EH (cell line): ENCODE measurements around the gene CHST15.

Experiments
- DNase-seq: peaks from one replicate; pipeline ENCODE4 v3.0.0-alpha.2; 2015; ENCODE audit warnings: low read depth

CHST15 gene

DNA sequence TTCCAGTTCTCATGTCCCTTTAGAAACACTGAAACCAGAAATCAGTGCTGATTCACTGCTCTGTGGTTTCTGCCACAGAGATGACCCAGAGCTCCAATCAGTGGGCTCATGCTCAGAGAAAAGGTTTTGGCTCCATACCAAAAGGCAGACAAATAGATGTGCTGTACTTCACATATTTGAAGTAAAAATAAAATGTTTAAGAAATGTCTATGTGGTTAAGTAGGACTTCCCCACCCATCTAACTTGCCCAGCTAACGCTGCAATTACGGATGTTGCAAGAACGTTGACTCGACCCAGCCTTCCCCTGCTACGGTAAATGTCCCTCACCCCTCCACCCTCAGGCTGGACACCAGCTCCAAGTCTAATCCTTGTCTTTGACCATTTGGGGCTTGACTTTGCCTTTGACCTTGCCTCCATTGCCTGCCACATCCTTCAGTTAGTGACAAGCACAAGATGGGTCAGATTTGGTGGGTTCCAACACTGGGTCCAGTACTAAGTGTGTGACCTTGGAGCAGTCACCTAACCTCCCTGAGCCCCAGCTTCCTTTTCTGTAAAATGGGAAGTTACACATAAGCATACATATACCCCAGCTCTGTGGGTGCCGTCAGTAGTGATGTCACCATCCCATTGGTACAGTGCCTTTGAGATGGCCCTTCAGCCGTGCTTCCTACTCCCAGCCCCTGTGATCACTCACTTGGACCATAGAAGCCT, 95.8 kb downstream of the CHST15 start:
- peak; percentile 98 for DNase-seq

DNA sequence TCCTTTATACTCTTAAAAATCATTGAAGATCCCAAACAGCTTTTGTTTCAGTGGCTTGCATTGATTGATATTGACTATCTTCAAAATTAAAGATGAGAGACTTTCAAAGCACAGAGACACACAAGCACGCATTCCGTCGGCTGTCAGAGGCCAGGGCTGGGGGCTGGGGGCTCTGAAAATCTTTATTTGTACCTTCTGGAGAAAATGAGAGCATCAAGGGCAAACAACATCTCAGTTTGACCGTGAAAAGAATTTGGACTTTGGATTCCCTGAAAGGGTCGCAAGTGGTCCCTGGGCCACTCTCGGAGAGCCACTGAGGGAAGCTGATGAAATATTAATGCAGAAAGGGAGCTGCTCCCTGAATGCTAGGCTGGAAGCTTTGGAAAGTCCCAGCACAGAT, 96.4 kb downstream of the CHST15 start:
- no peak for DNase-seq

DNA sequence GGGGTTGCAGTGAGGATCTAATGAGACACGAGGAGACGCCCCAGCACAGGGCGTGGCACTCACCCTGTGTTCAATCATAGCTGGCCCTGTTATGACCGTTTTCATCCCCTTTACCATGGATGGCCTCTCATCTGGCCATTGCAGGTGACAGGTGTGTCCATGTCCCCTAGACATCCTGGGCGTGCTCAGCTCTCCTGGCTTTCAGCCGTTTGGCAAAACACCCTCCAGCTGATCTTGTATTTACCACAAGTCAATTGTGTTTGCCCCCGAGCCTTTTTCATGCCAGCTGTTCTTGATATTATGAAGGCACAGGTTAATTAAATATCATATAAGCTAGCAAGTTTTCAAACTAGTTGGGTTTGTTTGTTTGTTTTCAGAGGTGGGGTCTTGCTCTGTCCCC, 97.1 kb downstream of the CHST15 start:
- no peak for DNase-seq

DNA sequence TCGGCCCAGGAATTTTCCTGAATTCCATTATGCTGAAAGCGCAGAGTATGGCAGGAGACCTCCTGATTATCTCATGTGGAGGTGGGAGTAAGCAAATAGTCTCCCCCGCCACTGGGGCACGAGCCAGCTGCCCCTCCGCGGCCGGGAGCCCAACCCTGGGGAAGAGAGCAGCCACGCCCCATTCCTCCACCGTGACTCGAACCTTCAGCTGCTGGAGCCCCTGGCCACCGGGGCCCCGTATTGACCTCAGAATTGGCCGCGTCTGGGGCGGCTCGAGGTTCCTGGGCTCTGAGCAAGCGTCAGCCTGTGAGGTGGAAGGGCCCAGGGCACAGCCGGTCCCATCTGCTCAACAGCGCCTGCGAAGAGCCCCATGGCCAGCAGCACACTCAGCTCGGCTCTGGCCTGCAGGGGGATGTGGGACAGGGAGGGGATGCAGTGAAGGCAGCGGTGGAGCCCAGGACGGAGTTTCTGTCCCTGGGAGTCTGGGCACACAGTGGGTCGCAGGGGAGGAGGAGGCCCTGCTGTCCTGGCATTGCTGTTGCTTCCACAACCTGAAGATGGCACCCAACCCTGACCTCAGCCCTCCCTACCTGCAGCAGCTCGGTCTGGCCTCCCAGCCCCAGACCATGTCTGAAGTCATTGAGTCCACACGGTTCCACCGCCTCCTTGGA, 97.8 kb downstream of the CHST15 start:
- DNase-seq = peak; percentile 85

DNA sequence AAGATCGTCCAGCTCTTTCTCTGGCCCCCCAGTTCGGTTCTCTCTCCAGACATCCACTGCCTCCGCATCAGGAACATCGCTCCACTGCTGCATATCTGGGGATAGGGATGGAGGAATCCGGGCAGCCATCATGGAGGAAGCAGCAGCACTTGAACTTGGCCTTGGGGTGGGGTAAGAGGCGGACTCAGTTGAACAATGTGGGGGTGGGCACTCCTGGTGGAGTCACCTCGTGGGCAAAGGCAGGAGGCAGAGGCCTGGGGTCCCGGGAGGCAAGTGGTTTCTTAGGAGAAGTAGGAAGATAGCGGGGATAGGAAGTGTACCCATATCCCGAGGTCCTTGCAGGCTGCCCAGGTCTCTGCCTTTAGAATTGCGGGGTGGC, 98.3 kb downstream of the CHST15 start:
- DNase-seq = no peak

DNA sequence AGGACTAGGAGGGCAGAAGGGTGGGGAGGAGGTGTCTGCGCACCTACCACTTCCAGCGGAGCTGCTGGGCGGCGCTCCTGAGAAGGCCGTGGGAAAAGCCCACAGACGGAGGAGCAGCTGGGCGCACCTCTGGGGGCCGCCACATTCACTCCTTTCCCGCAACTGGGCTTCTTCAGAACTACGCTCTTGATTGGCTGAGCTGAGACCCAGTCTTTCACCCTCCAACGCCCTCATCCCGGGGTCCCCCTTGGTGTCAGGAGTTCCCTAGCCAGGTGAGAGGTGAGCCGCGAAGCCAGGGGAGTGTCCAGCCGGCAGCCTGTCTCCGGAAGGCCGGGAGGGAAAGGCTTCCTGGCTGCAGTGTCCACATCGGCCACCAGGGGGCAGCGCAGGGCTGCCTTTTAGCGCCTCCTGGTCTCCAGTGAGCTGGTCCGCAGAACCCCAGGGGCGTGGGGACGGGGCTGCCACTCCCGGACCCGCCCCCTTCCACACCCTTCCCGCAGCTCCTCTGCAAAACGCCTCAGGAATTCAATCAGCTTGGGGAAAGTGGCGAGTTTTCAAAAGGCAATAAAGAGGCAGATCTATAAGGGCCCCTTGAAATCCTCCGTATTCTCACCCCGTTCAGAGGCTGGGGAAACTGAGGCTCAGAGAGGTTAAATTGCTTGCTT, 98.8 kb downstream of the CHST15 start:
- DNase-seq = peak; percentile 86

DNA sequence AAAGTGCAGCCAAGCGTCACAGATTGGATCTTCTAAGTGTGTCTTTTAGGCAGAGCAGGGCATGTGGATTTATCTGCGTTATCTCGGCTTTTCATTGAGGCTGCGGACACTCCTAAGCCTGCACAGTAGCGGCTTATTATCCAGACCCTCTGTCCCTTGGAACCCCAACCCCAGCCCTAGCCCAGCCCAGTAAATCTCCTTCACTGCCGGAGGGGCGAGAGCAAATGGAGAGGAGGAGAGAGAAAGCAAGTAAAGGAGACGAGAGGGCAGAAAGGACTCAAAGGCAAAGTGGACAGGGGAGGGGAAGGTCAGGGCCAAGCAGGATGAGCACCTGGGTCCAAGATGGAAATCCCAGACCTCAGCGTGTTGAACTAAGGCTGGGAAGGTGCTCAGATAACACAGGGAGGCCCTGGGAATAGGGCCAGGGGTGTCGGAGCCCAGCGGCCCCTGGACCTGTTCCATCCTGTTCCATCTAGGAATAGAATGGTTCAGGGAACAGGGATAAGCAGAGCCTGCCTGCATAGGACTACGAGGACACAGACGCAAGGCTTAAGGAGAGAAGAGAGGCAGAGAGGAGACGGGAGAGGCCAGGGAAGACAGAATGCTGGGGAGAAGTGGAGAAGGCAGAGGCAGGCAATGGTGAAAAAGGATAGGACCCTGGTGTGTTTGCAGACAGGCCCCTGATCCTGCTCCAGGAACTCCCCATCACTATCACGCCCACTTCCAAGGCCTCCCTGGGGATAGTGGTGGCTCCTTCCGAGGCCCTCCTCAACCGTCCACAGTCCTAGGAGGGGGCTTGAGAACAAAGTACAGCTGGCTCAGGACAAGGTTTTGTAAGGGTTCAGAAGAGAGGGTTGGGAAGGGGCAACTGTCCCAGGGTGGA, 99.6 kb downstream of the CHST15 start:
- DNase-seq = no peak

DNA sequence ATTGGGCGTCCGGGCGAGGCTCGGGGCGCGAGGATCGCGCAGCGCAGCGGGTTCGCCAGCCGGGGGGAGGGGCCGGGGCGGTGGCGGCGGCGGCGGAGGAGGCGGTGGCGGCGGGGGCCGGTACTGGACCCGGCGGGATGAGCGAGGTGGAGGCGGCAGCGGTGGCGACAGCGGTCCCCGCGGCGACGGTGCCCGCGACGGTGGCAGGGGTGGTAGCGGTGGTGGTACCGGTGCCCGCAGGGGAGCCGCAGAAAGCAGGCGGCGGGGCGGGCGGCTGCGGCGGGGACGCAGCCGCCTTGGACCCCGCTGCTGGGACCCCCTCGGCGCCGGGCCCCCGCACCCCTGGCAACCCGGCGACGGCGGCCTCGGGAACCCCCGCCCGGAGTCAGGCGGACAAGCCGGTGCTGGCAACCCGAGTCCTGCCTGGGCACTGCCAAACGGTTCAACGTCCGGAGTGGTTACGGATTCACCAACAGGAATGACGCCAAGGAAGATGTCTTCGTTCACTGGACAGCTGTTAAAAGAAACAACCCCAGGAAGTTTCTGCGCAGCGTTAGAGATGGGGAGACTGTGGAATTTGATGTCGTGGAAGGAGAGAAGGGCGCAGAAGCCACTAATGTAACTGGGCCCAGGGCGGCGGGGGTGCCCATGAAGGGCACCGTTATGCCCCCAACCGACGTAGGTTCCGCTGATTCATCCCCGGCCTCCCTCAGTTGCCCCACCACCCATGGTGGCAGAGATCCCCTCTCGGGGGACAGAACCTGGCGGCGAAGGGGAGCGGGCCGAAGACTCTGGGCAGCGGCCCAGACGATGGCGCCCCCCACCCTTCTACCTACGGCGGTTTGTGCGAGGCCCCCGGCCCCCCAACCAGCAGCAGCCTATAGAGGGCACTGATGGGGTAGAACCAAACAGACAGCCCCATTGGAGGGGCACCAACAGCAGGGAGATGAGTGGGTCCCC, 101.5 kb downstream of the CHST15 start:
- DNase-seq = peak; percentile 28

DNA sequence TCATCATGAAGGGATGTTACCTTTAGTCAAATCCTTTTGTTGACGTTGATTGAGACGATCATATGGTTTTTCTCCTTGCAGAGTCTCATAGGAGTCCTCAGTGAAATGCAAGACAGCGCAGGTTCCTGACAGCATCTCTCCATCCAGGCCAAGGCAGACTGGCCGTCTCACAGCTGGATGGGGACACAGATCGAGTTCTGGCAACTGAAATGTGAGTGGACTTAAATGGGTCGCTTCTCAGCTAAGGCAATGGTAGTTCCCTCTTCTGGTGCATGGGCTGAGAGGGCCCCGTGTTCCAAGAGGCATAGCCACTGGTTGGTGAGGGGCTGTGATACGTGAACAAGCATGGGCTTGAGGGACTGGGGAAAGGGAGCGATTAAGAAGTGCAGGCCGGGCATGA, 102.5 kb downstream of the CHST15 start:
- DNase-seq = no peak

DNA sequence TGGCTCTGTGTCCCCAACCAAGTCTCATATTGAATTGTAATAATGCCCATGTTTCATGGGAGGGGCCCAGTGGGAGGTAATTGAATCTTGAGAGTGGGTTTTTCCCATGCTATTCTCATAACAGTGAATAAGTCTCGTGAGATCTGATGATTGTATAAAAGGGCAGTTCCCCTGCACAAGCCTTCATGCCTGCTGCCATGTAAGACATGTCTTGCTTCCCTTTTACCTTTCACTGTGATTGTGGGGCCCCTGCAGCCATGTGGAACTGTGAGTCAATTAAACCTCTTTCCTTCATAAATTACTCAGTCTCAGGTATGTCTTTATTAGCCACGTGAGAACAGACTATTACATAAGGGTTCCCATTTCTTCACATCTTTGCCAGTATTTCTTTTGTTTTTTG, 104.7 kb downstream of the CHST15 start:
- no peak for DNase-seq

DNA sequence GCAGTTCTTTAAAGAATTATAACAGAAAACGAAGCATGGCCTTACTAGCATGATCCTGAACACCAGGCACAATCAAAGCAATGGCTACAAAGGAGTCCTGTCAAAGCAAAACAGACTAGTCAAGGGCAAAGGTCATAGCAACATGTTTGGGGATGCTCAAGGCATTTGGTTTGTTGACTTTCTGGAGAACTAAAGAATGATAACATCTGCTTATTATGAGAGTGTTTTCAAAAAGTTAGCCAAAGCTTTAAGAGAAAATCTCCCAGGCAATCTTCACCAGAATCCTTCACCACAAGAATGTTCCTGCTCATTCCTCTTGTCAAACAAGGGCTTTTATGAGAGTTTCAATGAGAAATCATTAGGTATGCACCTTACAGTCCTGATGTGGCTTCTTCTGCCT, 106.7 kb downstream of the CHST15 start:
- peak; percentile 62 for DNase-seq

DNA sequence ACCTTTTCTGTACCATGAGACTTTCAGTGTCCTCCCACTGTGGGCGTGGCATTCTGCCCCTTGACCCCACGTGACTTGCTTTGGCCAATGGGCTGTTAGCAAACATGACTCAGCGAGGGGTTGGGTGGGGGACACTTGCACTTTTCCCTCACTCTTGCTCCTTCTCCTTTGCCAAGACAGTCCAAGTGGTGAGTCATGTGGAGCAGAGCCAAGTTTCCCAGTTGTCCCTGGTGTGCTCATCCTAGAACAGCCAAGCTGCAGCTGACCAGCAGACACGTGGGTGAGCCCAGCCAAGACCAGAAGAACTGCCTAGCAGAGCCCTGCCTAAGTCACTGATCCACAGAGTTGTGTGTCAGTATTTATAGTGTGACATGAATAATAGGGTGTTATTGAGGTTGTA, 119.0 kb downstream of the CHST15 start:
- peak; percentile 62 for DNase-seq

DNA sequence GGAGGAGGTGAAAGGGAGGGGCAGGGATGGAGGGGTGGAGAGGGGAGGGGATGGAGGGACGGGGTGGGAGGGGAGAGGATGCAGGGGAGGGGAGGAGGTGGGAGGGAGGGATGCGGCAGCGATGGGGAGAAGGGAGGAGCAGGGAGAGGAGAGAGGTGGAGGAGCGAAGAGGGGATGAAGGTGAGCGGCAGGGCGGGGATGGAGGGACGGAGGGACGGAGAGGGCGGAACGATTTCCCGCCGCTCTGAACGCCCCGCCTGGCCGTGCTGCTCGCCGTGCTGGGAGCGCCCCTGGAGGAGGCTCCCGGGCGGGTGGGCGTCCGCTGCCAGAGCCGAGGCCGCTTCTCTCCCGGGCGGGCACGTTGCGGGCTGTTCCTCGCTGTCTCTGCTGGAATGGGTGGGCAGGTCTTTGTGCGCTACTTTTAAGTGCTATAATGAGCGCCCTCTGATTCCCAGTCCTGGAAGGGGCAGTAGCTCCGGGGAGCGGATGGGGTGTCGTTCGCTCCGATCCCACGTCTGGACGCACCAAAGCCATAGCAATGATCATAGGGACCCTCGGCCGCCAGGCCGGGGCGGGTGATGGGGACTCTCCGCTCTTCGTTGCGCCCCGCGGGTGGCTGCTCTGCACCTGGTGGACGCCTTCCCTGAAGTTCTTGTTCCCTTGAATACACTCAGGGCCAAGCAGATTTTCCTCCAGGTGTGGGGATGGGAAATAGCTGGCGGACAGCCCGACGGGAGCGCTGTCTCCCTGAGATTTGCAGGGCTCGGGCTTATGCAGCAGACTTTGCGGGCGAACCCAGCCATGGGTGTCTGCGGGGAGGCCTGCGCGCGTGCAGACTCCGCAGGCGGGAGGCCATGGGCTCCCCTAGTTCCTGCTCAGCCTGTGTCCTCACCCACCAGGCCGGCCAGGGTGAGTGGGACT, 120.7 kb downstream of the CHST15 start:
- no peak for DNase-seq

DNA sequence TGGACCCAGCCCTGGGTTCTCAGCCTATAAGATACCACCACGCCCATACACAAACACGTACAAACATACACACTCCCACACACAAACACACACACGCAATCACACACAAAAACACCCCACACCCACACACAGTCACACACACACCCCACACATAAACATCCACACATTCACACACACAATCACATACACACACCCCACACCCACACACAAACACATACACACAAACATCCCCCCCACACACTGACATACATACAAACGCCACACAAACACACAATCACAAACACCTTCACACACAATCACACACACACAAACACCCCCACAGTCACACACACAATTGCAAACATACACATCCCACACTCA, 122.5 kb downstream of the CHST15 start:
- DNase-seq = no peak

DNA sequence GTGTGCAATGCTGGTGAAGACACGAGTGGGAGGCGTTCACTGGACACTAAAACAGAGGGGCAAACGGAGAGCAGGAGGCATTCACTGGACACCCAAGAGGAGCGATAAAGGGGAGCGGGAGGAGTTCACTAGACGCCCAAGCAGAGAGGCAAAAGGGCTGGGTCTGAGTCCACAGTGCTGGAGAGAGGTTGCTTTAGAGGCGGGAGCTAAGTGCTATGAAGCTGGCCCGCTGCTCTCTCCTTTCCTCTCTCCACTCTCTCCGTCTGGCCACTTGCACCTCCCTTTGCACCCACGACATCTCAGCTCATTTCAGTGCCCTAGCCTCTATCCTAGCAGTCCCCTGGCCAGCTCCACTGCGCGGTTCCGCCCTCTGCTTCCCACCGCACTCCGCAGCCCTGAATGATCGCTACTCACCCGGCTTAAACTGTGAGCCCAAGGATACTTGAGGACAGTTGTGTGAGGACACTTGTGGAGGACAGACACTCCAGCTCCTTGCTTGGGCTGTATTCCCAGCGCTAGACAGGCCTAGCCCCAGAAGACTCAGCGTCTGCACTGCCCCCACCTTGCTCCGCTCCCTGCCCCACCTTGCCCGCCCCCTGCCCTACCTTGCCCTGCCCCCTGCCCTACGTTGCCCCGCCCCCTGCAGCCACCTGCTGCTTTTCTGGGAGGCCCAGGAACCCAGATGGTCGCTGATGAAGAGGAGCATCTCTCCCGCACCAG, 123.0 kb downstream of the CHST15 start:
- no peak for DNase-seq

DNA sequence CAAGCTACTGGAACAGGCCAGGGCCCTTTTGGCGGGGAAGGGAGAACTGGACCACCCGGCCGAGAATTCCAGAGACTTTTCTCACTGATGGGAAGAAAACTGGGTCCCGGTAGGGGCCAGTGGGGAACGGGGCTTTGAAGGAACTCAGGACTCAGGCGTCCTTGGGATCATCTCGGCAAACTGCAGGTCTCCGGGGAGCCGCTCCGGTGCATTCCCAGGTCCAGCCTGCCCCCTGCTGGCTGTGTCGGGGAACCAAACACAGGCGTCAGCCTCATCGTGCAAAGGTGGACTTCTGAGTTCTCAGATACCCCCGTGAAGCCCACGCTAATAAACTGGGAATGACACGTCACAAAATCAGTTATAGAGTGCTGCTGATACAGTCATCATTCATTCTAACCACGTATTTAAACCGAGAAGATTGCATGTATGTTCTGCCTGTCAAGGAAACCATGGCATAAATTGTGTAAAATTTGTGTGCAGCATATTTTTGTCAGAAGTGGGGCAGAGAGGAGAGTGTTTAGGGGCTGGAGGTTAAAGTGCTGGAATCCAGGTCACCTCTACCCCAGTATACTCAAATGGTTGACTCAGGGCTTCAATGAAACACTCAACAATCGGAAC, 125.7 kb downstream of the CHST15 start:
- DNase-seq = peak; percentile 63

DNA sequence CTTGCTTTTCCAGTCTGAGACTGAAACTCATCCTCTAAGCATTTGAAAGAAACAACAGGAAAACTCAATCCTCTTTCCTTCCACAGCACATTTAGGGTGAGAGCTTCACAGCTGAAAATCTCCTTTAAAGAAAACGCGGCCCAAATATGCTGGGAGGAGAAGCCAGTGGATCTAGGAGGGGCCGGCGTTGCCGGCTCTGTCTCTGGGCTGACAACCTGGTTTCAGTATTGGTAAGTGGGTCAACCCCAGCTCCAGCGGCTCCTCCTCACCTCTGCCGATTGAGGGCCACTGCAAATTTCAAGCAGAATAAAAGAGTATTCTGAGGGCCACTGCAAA, 126.5 kb downstream of the CHST15 start:
- no peak for DNase-seq

DNA sequence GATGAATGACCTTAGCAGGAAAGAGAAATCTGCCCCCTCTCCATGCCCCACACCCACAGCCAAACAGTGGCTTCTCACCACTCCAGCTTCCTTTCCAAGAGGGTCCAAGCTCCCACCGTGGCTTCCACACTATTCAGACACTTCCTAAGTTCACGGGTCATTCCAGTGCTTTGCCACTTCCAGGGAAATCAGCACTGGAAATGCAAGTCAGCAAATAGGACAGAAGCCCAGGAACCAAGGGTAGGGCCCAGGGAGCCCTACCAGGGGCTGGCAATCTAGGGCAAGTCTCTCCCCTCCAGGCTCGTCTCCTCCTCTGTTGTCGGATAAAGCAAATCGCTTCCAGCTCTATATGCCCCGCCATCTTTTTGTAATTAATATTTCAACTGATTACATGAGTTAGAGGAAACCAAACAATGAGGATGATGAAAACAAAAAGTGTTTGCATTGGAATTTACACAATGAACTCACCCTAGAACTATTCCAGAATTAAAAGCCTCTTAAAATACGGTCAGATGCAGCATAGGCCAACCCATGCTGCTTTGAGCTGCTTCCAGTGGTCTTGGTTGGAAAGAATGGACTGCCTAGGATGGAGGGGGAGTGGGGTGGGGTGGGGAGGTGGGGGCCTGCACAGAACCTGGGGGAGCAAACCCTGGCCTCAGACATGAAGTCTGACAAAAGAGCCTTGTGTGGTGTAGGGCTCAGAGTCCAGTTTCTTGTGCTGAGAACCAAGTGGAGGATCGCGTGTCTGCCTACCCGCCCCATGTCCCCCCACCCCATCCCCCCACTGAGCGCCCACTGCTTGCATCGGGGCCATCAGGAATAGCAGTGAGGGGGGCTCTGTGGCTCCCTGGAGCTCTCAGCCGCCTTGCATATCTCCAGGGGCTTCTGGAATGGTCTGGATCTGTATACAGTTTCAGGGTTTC, 127.2 kb downstream of the CHST15 start:
- peak; percentile 42 for DNase-seq
